Activated CD4-positive, alpha-beta T cell treated with anti-CD3 and anti-CD28 coated beads for 36 hours (primary cell): ENCODE measurements around the gene ROBO2. TPM values are rescaled to one million over a fixed set of nuclear protein-coding genes. Genes with fewer than 3 reads are reported as not detected.

Source experiments
- ATAC-seq: fragments of 200-7000 bp; cut with Tn5 transposase; one replicate; pipeline ENCODE4 v1.10.0; 2021; ENCODE audit warnings: mild to moderate bottlenecking, moderate library complexity
- CTCF ChIA-PET: fragments of 350-600 bp; sonication (Branson Sonifier 250); formaldehyde crosslinking; loops from one replicate; lab custom pipeline; 2021; ENCODE audit warnings: antibody characterized with exemption; lab: Charles Lee
- POLR2A ChIA-PET: fragments of 350-600 bp; sonication (Branson Sonifier 250); formaldehyde crosslinking; loops from one replicate; lab custom pipeline; 2021; ENCODE audit warnings: antibody characterized with exemption, inconsistent platforms; lab: Charles Lee
- DNase-seq: peaks from one replicate; pipeline ENCODE4 v3.0.0-alpha.2; 2020
- H3K27ac Mint-ChIP-seq: one replicate; pipeline ENCODE4 v1.8.0; 2021; ENCODE audit warnings: mixed read lengths
- H3K27me3 Mint-ChIP-seq: one replicate; pipeline ENCODE4 v1.8.0; 2021; ENCODE audit warnings: mixed read lengths
- H3K36me3 Mint-ChIP-seq: one replicate; pipeline ENCODE4 v1.8.0; 2021; ENCODE audit warnings: low read depth, mixed read lengths
- H3K4me1 Mint-ChIP-seq: one replicate; pipeline ENCODE4 v1.8.0; 2021; ENCODE audit warnings: mixed read lengths
- H3K4me3 Mint-ChIP-seq: one replicate; pipeline ENCODE4 v1.8.0; 2021; ENCODE audit warnings: mild to moderate bottlenecking, moderate library complexity, mixed read lengths
- H3K9me3 Mint-ChIP-seq: one replicate; pipeline ENCODE4 v1.8.0; 2021; ENCODE audit warnings: low read depth, mixed read lengths
- intact Hi-C, 2 experiments: fragments of 100-400 bp; cut with DNase I in 1 of 2; cut with micrococcal nuclease in 1 of 2; formaldehyde crosslinking; loops; one replicate each; pipeline versions ENCODE4 v1.14.2 to v1.15.1; 2022 to 2024; cut with DNase I, micrococcal nuclease
- total RNA-seq, 2 experiments: library from RNA; stranded (reverse); gene quantifications; one replicate each; pipeline ENCODE4 v1.2.3, GENCODE V29; 2021

Gene ROBO2
- total RNA-seq, 2 experiments from 2014 or later = not detected

DNA sequence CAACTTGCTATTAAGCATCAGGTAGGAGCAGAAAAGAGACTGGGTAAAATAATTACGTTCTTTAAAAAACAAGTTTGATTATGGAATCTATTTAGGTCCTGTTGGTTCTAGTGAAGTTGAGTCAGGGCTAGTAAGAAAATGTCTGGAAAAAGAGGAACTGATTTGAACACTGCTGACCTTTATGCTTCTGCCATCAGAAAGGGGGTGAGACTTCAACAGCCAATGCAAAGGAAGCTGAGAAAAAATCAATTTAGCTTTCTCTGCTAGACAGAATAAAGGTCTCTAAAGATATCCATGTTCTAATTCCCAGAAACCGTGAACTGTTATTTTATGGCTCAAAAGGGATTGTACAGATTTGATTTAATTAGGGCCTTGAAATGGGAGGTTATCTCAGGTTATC, 157.5 kb downstream of the ROBO2 start:
- ATAC-seq (no peak), DNase-seq (no peak)
- Mint-ChIP-seq H3K36me3 (no peaks in the 10 kb centered on the region), H3K27me3 (no peaks in the 10 kb centered on the region), H3K4me1 (no peaks in the 10 kb centered on the region), H3K27ac (no peak overlapping the region), H3K9me3 (peaks cover 3% of the 10 kb centered on the region), H3K4me3 (no peak overlapping the region)
- CTCF ChIA-PET = no interaction called here
- intact Hi-C loops = no loop called here
- POLR2A ChIA-PET = no interaction called here

- CTCF ChIA-PET = no interaction called here
- no peak overlapping the region for H3K27ac Mint-ChIP-seq
- no peaks in the 10 kb centered on the region for H3K4me1 Mint-ChIP-seq
- ATAC-seq (no peak), DNase-seq (no peak)
- no peaks in the 10 kb centered on the region for H3K27me3 Mint-ChIP-seq
- intact Hi-C loops = no loop called here
- no peak overlapping the region for H3K4me3 Mint-ChIP-seq
- POLR2A ChIA-PET = no interaction called here
- H3K36me3 Mint-ChIP-seq = no peaks in the 10 kb centered on the region
- H3K9me3 Mint-ChIP-seq = no peaks in the 10 kb centered on the region
These were observed 164.0 kb downstream of the ROBO2 start for GRCh38 chr3:77203851-77204250.

DNA sequence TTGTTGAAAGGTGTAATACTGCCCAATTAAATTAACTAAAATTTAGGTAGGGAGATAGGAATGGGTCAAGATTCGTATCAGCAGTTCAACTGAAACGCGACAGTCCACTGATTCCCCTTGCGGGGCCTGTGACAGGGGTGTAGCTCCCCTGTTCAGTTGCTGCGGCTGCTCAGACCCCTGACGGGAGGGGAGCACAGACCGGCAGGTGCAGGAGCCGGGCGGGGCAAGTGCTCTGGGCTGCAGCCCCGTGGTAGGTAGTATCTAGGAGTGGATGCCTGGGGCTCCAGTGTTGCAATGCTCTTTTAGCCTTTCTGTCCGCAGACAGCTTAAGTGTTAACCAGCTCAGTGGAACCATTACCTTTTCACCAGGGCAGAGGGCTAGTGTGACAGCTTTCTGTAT, 164.9 kb downstream of the ROBO2 start:
- no peaks in the 10 kb centered on the region for H3K36me3 Mint-ChIP-seq

GRCh38 chr3:77207753-77208152, 167.9 kb downstream of the ROBO2 start:
- no peak overlapping the region for H3K4me3 Mint-ChIP-seq

More for the DNA sequence above, 164.9 kb downstream of the ROBO2 start:
- POLR2A ChIA-PET = no interaction called here
- Mint-ChIP-seq H3K27me3 (no peaks in the 10 kb centered on the region), H3K27ac (no peak overlapping the region), H3K9me3 (no peaks in the 10 kb centered on the region), H3K4me3 (no peak overlapping the region), H3K4me1 (no peaks in the 10 kb centered on the region)
- CTCF ChIA-PET = no interaction called here
- intact Hi-C loops = no loop called here
- no peak for ATAC-seq
- DNase-seq = no peak

DNA sequence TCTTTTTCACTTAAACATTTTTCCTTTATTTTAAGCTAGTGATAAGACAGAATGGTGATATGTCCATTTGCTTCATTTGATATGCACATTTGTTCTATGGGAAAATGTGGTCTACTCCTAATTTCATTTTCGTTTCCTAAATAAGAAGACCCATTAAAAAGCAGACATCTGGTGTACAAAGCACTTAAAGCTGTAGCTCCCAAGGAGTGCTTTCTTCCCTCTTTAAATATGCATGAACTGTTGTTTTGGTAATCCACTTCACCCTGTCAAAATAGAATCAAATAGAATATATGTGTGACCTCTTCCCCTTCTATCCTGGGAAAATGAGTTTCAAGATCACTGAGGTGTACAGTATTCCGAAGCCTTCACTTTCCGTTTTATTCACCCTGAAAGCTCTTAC, 182.8 kb downstream of the ROBO2 start:
- Mint-ChIP-seq H3K4me3 (no peak overlapping the region), H3K4me1 (no peaks in the 10 kb centered on the region), H3K27me3 (no peaks in the 10 kb centered on the region), H3K9me3 (peaks cover 2% of the 10 kb centered on the region), H3K36me3 (no peaks in the 10 kb centered on the region), H3K27ac (no peak overlapping the region)
- no peak for ATAC-seq
- intact Hi-C loops = no loop called here
- CTCF ChIA-PET = interaction anchor here (0.6 kb wide), 1 partner anchor 457 kb away, joined by 3 read pairs; no protein-coding TSS in a partner anchor
- POLR2A ChIA-PET = no interaction called here
- DNase-seq = no peak

More at GRCh38 chr3:77207753-77208152, 167.9 kb downstream of the ROBO2 start:
- ChIA-PET CTCF (no interaction called here), POLR2A (no interaction called here)
- no peaks in the 10 kb centered on the region for H3K36me3 Mint-ChIP-seq
- ATAC-seq = no peak
- H3K4me1 Mint-ChIP-seq = no peaks in the 10 kb centered on the region
- no peak overlapping the region for H3K27ac Mint-ChIP-seq
- H3K9me3 Mint-ChIP-seq = no peaks in the 10 kb centered on the region
- H3K27me3 Mint-ChIP-seq = no peaks in the 10 kb centered on the region
- intact Hi-C loops = no loop called here
- DNase-seq = no peak

DNA sequence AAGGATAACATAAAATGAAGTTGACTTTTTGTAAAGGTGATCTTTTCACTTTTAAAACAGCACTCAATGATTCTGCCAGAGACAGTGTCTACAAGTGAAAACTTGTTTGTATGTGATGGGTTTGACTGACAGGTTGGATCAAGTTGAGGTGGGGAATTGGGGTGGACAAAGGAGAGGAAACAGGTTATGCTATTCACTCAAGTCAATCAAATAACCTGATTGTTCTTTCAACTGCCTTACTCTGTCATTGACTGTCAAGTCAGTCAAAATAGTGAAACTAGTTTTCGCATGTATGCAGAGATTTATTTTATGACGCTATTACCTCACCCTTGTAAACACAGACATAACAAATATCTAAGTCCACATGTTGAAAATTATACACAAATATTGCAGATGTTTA, 187.7 kb downstream of the ROBO2 start:
- no peak overlapping the region for H3K4me3 Mint-ChIP-seq
- no peak for ATAC-seq
- no peaks in the 10 kb centered on the region for H3K36me3 Mint-ChIP-seq
- ChIA-PET POLR2A (no interaction called here), CTCF (no interaction called here)
- intact Hi-C loops = no loop called here
- DNase-seq = no peak
- no peaks in the 10 kb centered on the region for H3K27me3 Mint-ChIP-seq
- no peak overlapping the region for H3K27ac Mint-ChIP-seq
- H3K9me3 Mint-ChIP-seq = peaks cover 5% of the 10 kb centered on the region
- no peaks in the 10 kb centered on the region for H3K4me1 Mint-ChIP-seq

DNA sequence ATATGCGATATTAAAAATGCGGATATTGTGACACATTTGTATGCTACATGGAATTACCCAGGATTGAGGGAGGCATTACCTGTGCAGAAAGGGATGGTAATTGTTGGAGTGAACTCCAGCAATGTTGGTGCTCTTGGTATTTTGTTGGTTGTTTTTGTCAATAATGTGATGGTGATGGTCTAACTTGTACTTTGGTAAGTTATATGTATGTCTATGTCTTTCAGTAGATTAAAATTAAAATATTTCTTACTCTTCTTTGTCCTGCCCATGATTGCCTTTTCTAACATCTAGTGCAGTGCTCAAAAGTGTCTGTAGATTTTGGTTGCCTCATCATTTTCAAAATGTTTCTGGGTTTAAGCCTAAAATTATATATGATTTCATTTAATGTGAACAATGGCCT, 192.7 kb downstream of the ROBO2 start:
- no peaks in the 10 kb centered on the region for H3K27me3 Mint-ChIP-seq
- peaks cover 8% of the 10 kb centered on the region for H3K9me3 Mint-ChIP-seq
- no peak overlapping the region for H3K4me3 Mint-ChIP-seq
- DNase-seq (no peak), ATAC-seq (no peak)
- H3K4me1 Mint-ChIP-seq = no peaks in the 10 kb centered on the region
- no peak overlapping the region for H3K27ac Mint-ChIP-seq
- no peaks in the 10 kb centered on the region for H3K36me3 Mint-ChIP-seq
- intact Hi-C loops = no loop called here
- ChIA-PET POLR2A (no interaction called here), CTCF (no interaction called here)

- Mint-ChIP-seq H3K9me3 (peaks cover 8% of the 10 kb centered on the region), H3K27ac (no peak overlapping the region), H3K4me3 (no peak overlapping the region), H3K4me1 (no peaks in the 10 kb centered on the region), H3K27me3 (no peaks in the 10 kb centered on the region), H3K36me3 (no peaks in the 10 kb centered on the region)
- intact Hi-C loops = no loop called here
- ChIA-PET POLR2A (no interaction called here), CTCF (no interaction called here)
- no peak for ATAC-seq
- DNase-seq = no peak
These were observed 194.1 kb downstream of the ROBO2 start for GRCh38 chr3:77234004-77234403.

DNA sequence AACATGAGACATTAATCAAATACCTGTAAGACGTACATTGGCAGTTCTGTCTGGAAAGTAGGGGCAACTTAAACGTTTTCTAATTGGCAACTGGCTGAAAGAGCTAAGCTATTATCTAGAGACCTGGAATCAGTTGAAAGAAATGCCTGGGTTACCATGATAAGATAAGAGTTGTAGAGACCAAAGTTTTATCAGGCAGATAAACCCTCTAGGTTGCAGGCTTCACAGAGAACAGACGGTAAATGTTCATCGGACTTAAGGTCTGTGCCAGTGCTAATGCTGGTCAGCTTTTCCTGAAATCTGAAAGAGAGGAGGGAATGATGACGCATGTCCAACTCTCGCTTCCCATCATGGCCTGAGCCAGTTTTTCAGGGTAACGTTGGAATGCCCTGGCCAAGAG, 196.2 kb downstream of the ROBO2 start:
- H3K27ac Mint-ChIP-seq = no peak overlapping the region
- no peaks in the 10 kb centered on the region for H3K36me3 Mint-ChIP-seq
- POLR2A ChIA-PET = no interaction called here
- CTCF ChIA-PET = no interaction called here
- DNase-seq (no peak), ATAC-seq (no peak)
- H3K9me3 Mint-ChIP-seq = peaks cover 8% of the 10 kb centered on the region
- intact Hi-C loops = no loop called here
- no peaks in the 10 kb centered on the region for H3K4me1 Mint-ChIP-seq
- H3K4me3 Mint-ChIP-seq = no peak overlapping the region
- H3K27me3 Mint-ChIP-seq = no peaks in the 10 kb centered on the region

DNA sequence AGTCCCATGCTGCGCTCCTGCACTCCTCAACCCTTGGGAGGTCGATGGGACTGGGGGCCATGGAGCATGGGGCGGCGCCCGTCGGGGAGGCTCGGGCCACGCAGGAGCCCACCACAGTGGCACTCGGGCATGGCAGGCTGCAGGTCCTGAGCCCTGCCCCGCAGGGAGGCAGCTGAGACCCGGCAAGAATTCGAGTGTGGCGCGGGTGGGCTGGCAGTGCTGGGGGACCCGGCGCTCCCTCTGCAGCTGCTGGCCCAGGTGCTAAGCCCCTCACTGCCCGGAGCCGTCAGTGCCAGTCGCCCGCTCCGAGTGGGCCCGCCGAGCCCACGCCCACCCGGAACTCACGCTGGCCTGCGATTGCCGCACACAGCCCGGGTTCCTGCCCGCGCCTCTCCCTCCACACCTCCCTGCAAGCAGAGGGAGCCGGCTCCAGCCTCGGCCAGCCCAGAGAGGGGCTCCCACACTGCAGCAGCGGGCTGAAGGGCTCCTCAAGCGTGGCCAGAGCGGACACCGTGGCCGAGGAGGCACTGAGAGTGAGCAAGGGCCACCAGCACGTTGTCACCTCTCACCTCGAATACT, 200.3 kb downstream of the ROBO2 start:
- Mint-ChIP-seq H3K36me3 (no peaks in the 10 kb centered on the region), H3K27me3 (no peaks in the 10 kb centered on the region), H3K9me3 (peaks cover 7% of the 10 kb centered on the region), H3K27ac (no peak overlapping the region), H3K4me3 (no peak overlapping the region), H3K4me1 (no peaks in the 10 kb centered on the region)
- intact Hi-C loops = no loop called here
- ChIA-PET POLR2A (no interaction called here), CTCF (interaction anchor here (0.6 kb wide), 1 partner anchor 23 kb away, joined by 3 read pairs; no protein-coding TSS in a partner anchor)
- no peak for ATAC-seq
- DNase-seq = no peak

DNA sequence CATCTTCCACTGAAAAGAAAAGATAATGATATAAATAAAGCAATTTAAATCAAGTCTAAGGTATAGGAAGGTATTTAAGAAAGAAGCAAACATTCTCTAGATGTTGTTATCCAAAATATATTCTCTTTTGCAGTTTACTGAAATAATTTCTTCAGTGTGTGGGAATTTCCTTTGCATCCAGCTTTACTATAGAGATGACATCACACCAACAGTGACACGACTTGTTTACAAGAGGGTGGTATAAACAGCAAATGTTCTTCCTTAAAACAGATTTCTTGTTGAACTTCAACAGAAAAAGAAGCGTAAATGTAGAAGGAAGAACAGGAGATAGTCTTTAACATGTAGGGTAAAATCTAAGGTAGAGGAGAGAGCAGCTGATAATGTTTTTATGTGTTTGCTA, 202.5 kb downstream of the ROBO2 start:
- H3K27ac Mint-ChIP-seq = no peak overlapping the region
- H3K36me3 Mint-ChIP-seq = no peaks in the 10 kb centered on the region
- ATAC-seq (no peak), DNase-seq (no peak)
- H3K4me3 Mint-ChIP-seq = no peak overlapping the region
- intact Hi-C loops = no loop called here
- POLR2A ChIA-PET = no interaction called here
- no peaks in the 10 kb centered on the region for H3K4me1 Mint-ChIP-seq
- CTCF ChIA-PET = no interaction called here
- no peaks in the 10 kb centered on the region for H3K27me3 Mint-ChIP-seq
- peaks cover 7% of the 10 kb centered on the region for H3K9me3 Mint-ChIP-seq

- Mint-ChIP-seq H3K27ac (no peak overlapping the region), H3K9me3 (peaks cover 9% of the 10 kb centered on the region), H3K27me3 (no peaks in the 10 kb centered on the region), H3K4me1 (no peaks in the 10 kb centered on the region), H3K4me3 (no peak overlapping the region), H3K36me3 (no peaks in the 10 kb centered on the region)
- intact Hi-C loops = no loop called here
- ChIA-PET CTCF (no interaction called here), POLR2A (no interaction called here)
- no peak for ATAC-seq
- no peak for DNase-seq
These were observed 205.1 kb downstream of the ROBO2 start for GRCh38 chr3:77244981-77245380.
